AG09309 (cell line): ENCODE results near the gene EMX2.
"Not testable (repeated sequence)": the region's sequence is repeated elsewhere in the genome, so short reads cannot be mapped to it uniquely, and the experiment has no call there.

Experiments used
- DNase-seq: peaks from one replicate; pipeline ENCODE4 v3.0.0-alpha.2; 2010; ENCODE audit warnings: low read depth
- H3K4me3 ChIP-seq: 2 replicates; pipeline ENCODE4 v1.5.1; 2011; ENCODE audit warnings: mild to moderate bottlenecking, low read depth, low read length, moderate library complexity; ENCODE audit not compliant: control insufficient read depth
- CTCF ChIP-seq: IDR thresholded peaks from 2 replicates; pipeline ENCODE4 v1.5.1; 2011; ENCODE audit warnings: mild to moderate bottlenecking, low read depth, low read length, inconsistent platforms; ENCODE audit not compliant: insufficient read depth, control insufficient read depth; ENCODE audit errors: missing control alignments

Gene EMX2

GRCh38 chr10:117581961-117582360 is 39.4 kb downstream of the EMX2 start:
- DNase-seq, result no peak
- H3K4me3 ChIP-seq, result no peak overlapping the region
- TF ChIP-seq CTCF, result no peak

DNA sequence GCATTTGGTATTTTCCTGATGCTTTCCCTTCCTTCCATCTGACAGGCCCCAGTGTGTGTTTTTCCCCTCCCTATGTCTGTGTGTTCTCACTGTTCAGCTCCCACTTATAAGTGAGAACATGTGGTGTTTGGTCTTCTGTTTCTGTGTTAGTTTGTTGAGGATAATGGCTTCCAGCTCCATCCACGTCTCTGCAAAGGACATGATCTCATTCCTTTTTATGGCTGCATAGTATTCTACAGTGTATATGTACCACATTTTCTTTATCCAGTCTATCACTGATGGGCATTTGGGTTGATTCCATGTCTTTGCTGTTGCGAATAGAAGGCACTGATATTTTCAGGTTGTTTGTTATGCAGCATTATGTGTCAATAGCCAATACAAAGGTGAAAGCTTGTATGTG is 42.3 kb downstream of the EMX2 start:
- not testable (repeated sequence) for H3K4me3 ChIP-seq, DNase-seq

GRCh38 chr10:117587036-117587435 is 44.5 kb downstream of the EMX2 start:
- no peak overlapping the region for H3K4me3 ChIP-seq
- TF ChIP-seq CTCF, result no peak
- DNase-seq, result no peak

DNA sequence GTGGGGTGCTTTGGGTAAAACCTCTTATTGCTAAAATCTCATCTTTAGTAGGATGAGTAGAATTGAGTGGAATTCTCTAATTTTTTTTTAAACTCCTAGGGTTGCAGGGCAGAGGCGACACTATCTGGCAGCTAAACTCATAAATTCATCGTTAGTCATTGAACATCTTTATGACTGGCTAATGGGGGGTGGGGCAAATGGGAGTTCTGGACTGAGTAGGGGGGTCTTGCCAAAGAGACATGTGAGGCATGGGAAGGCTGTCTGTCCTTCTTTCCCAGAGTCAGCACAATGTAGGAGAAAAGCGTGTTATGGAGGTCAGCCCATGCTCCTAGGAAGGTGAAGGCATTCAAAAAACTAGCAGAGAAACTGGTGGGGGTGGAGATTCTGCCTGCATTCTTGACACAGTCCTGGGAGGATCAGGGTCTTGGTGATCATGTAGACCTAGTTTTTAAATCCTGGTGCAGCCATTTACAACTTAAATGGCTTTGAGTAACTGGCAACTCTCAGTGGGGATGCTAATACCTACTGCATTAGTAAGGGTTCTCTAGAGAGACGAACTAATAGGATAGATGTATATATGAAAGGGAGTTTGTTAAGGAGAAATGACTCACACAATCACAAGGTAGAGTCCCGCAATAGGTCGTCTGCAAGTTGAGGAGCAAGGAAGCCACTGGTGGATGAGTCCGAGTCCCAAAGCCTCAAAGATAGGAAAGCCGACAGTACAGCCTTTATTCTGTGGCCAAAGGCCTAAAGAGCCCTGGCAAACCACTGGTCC is 47.7 kb downstream of the EMX2 start:
- TF ChIP-seq CTCF, result no peak
- no peak overlapping the region for H3K4me3 ChIP-seq
- no peak for DNase-seq

DNA sequence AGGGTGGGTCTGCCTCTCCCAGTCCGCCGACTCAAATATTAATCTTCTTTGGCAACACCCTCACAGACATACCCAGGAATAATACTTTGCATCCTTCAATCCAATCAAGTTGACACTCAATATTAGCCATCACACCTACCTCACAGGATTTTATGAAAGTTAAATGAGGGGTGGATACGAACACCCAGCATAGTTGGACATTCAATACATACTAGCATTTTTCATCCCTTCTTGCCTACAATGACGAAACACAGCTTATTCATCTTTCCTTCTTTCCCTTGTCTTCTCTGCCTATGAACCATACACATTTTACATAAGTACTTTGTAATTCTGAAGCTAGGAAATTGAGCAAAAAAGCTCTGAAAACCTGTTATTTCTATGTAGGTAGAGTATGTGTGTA is 48.5 kb downstream of the EMX2 start:
- DNase-seq, result no peak
- TF ChIP-seq CTCF, result no peak
- no peak overlapping the region for H3K4me3 ChIP-seq

DNA sequence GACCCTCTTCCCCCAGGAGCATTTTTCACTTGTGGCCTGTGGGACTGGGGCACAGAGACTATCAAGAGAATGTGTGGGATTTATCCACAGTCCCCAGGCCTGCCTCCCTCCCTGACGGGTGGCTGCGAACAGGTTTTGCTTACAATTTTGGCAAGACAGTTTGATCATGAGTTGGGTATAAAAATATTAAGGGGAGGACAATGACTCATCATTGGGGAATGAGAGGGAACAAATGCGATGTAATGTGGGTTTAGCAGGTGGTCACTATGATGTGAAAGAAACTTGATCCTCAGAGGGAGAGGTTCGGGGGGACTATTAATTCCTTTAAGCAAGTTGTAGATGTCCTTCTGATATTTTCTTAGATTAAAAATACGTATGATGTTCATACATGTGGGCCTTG is 52.2 kb downstream of the EMX2 start:
- no peak for TF ChIP-seq CTCF
- no peak overlapping the region for H3K4me3 ChIP-seq
- DNase-seq, result no peak

DNA sequence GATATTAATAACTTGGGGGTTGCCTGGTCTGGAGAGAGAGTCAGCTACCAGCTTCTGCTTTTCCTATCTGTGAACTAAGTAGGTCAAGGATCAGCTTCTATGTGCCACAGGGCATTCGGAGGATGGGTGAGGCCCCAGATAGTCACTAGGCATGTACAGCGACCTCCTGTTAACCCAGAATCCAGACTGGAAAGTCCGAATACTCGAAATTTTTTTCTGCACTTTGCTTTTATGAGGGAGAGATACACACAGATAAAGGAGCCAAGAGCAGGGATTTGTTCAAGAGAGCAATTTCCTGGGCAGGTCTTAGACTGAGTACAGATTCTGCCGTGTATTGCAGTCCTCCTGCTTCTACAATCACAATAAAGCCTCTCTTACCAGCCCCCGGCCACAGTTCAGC is 54.2 kb downstream of the EMX2 start:
- no peak overlapping the region for H3K4me3 ChIP-seq
- no peak for TF ChIP-seq CTCF
- no peak for DNase-seq
